Liver (tissue), 9 donors: ENCODE results near the gene NAGLU. TPM values are rescaled to one million over a fixed set of nuclear protein-coding genes. Genes with fewer than 3 reads are reported as not detected.
A peak's percentile ranks its signal among the peaks of the same experiment; 100 is the strongest.

Source experiments
- DNase-seq: peaks from one replicate; pipeline ENCODE4 v3.0.0-alpha.2; 2017; ENCODE audit warnings: low spot score
- H3K27ac ChIP-seq, 2 donors: one replicate each; pipeline ENCODE4 v1.7.0; 2013; ENCODE audit warnings: inconsistent platforms in 2 of 2, low read length in 2 of 2, control low read depth in 1 of 2, low read depth in 1 of 2, mild to moderate bottlenecking in 1 of 2
- H3K27me3 ChIP-seq, 4 donors: one replicate each; pipeline versions ENCODE4 v1.6.1 to v1.7.0; 2013; ENCODE audit warnings: low read length in 3 of 4, inconsistent platforms in 1 of 4, mild to moderate bottlenecking in 1 of 4, moderate library complexity in 1 of 4; ENCODE audit not compliant: control insufficient read depth in 4 of 4, insufficient read depth in 4 of 4
- H3K36me3 ChIP-seq, 4 donors: one replicate each; pipeline versions ENCODE4 v1.6.1 to v1.7.0; 2013; ENCODE audit warnings: low read length in 3 of 4, mild to moderate bottlenecking in 3 of 4, low read depth in 1 of 4, moderate library complexity in 1 of 4; ENCODE audit not compliant: control insufficient read depth in 4 of 4, insufficient read depth in 3 of 4
- H3K4me1 ChIP-seq, 4 donors: one replicate each; pipeline versions ENCODE4 v1.6.1 to v1.7.0; 2013; ENCODE audit warnings: low read length in 3 of 4, mild to moderate bottlenecking in 3 of 4, moderate library complexity in 1 of 4; ENCODE audit not compliant: control insufficient read depth in 4 of 4, insufficient read depth in 4 of 4
- H3K4me3 ChIP-seq, 3 donors: one replicate each; pipeline versions ENCODE4 v1.6.1 to v1.7.0; 2013; ENCODE audit warnings: low read length in 3 of 3, control low read depth in 1 of 3, low read depth in 1 of 3, mild to moderate bottlenecking in 1 of 3
- H3K9ac ChIP-seq, 2 donors: one replicate each; pipeline ENCODE4 v1.7.0; 2013; ENCODE audit warnings: low read length in 2 of 2, mild to moderate bottlenecking in 2 of 2, moderate library complexity in 2 of 2, control low read depth in 1 of 2, low read depth in 1 of 2
- H3K9me3 ChIP-seq, 4 donors: one replicate each; pipeline versions ENCODE4 v1.6.1 to v1.7.0; 2013; ENCODE audit warnings: low read length in 3 of 4; ENCODE audit not compliant: control insufficient read depth in 4 of 4
- EGR1 ChIP-seq, 2 donors: IDR thresholded peaks; 2 replicates each; pipeline ENCODE4 v1.6.1; 2016 to 2018; ENCODE audit warnings: antibody characterized with exemption in 2 of 2, low read depth in 2 of 2
- FOXA1 ChIP-seq: IDR thresholded peaks from 2 replicates; pipeline ENCODE4 v1.6.1; 2016; ENCODE audit warnings: antibody characterized with exemption
- FOXA2 ChIP-seq: IDR thresholded peaks from 2 replicates; pipeline ENCODE4 v1.6.1; 2016; ENCODE audit warnings: antibody characterized with exemption
- GABPA ChIP-seq, 2 donors: IDR thresholded peaks in 1 of 2; conservative IDR thresholded peaks in 1 of 2; 2 replicates each; pipeline ENCODE4 v1.6.1; 2016; ENCODE audit warnings: antibody characterized with exemption in 2 of 2, mild to moderate bottlenecking in 1 of 2, moderate library complexity in 1 of 2
- HNF4A ChIP-seq, 2 donors: conservative IDR thresholded peaks; 2 replicates each; pipeline ENCODE4 v1.6.1; 2016; ENCODE audit warnings: antibody characterized with exemption in 2 of 2, mild to moderate bottlenecking in 2 of 2
- JUND ChIP-seq, 2 donors: IDR thresholded peaks; 2 replicates each; pipeline ENCODE4 v1.6.1; 2016; ENCODE audit warnings: antibody characterized with exemption in 2 of 2
- MAX ChIP-seq: IDR thresholded peaks from 2 replicates; pipeline ENCODE4 v1.6.1; 2016; ENCODE audit warnings: antibody characterized with exemption
- NR2F2 ChIP-seq: IDR thresholded peaks from 2 replicates; pipeline ENCODE4 v1.6.1; 2016; ENCODE audit warnings: antibody characterized with exemption
- RAD21 ChIP-seq, 2 donors: IDR thresholded peaks; 2 replicates each; pipeline ENCODE4 v1.6.1; 2016; ENCODE audit warnings: antibody characterized with exemption in 2 of 2, mild to moderate bottlenecking in 2 of 2
- RXRA ChIP-seq, 2 donors: IDR thresholded peaks; 2 replicates each; pipeline ENCODE4 v1.6.1; 2017 to 2018; ENCODE audit warnings: antibody characterized with exemption in 2 of 2, mild to moderate bottlenecking in 1 of 2
- SP1 ChIP-seq: IDR thresholded peaks from 2 replicates; pipeline ENCODE4 v1.6.1; 2018; ENCODE audit warnings: antibody characterized with exemption, mild to moderate bottlenecking
- TAF1 ChIP-seq: conservative IDR thresholded peaks from 2 replicates; pipeline ENCODE4 v1.6.1; 2016; ENCODE audit warnings: antibody characterized with exemption, mild to moderate bottlenecking
- YY1 ChIP-seq: IDR thresholded peaks from 2 replicates; pipeline ENCODE4 v1.6.1; 2016; ENCODE audit warnings: antibody characterized with exemption, mild to moderate bottlenecking
- WGBS: extraction: QIAGEN DNeasy Blood & Tissue Kit; methylation state at CpG from one replicate; pipeline ENCODE4 v1.1.7; 2013; 5-methylcytosine and 5-hydroxymethylcytosine counted together
- polyA plus RNA-seq, 2 donors: library from polyadenylated mRNA; stranded (reverse) in 1 of 2; unstranded in 1 of 2; fragments of 200-250 nt in 1 of 2; fragments of >200 nt in 1 of 2; fragmentation: Nextera tagmentation in 1 of 2; extraction: Ambion mirVana in 1 of 2; gene quantifications; one replicate each; pipeline versions ENCODE4 v1.2.1 to v1.2.3, GENCODE V29; 2013 to 2015
- total RNA-seq, 2 donors: library from RNA; depleted of rRNA; stranded (reverse); fragments of >200 nt; gene quantifications; one replicate each; pipeline ENCODE4 v1.2.3, GENCODE V29; 2014
- TF ChIP-seq, protein P1 (sequence below): fragments of 150-350 bp; IDR thresholded peaks from 2 replicates; pipeline ENCODE4 v1.5.1; 2017; ENCODE audit warnings: improper control_type of control experiment, low read depth, low read length; ENCODE audit not compliant: missing input control
- TF ChIP-seq, protein P2 (sequence below): IDR thresholded peaks from 2 replicates; pipeline ENCODE4 v1.6.1; 2016; ENCODE audit warnings: antibody characterized with exemption
- donor health status: healthy.
- donor health status: healthy.
- donor health status: healthy.
- donor health status: healthy.
- donor health status: healthy.

NAGLU gene
- total and polyA plus RNA-seq, 4 donors, result 15.5 to 41.2 (median 28.9) TPM

GRCh38 chr17:42517516-42517915 lies 18.5 kb upstream of the NAGLU start:
- 17% methylated on average over 9 of the region's 9 CpGs for WGBS
- Histone ChIP-seq H3K9me3 (no peaks in the 10 kb centered on the region), H3K36me3 (peaks cover 0 to 12% (median 7%) of the 10 kb centered on the region in 4 donors), H3K9ac (no peak overlapping the region), H3K4me3 (no peak overlapping the region), H3K27ac (peak overlapping the region; percentile 79 to 90), H3K27me3 (no peaks in the 10 kb centered on the region), H3K4me1 (peaks cover 4 to 34% (median 22%) of the 10 kb centered on the region in 4 donors)
- peak; percentile 10 for TF ChIP-seq NR2F2
- peak; percentile 87 to 91 for TF ChIP-seq RAD21 (IDR thresholded peaks at IDR 0.05)
- TF ChIP-seq, protein P1, sequence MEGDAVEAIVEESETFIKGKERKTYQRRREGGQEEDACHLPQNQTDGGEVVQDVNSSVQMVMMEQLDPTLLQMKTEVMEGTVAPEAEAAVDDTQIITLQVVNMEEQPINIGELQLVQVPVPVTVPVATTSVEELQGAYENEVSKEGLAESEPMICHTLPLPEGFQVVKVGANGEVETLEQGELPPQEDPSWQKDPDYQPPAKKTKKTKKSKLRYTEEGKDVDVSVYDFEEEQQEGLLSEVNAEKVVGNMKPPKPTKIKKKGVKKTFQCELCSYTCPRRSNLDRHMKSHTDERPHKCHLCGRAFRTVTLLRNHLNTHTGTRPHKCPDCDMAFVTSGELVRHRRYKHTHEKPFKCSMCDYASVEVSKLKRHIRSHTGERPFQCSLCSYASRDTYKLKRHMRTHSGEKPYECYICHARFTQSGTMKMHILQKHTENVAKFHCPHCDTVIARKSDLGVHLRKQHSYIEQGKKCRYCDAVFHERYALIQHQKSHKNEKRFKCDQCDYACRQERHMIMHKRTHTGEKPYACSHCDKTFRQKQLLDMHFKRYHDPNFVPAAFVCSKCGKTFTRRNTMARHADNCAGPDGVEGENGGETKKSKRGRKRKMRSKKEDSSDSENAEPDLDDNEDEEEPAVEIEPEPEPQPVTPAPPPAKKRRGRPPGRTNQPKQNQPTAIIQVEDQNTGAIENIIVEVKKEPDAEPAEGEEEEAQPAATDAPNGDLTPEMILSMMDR, result peak; percentile 89
- TF ChIP-seq FOXA1, result no peak
- DNase-seq, result peak; percentile 90

DNA sequence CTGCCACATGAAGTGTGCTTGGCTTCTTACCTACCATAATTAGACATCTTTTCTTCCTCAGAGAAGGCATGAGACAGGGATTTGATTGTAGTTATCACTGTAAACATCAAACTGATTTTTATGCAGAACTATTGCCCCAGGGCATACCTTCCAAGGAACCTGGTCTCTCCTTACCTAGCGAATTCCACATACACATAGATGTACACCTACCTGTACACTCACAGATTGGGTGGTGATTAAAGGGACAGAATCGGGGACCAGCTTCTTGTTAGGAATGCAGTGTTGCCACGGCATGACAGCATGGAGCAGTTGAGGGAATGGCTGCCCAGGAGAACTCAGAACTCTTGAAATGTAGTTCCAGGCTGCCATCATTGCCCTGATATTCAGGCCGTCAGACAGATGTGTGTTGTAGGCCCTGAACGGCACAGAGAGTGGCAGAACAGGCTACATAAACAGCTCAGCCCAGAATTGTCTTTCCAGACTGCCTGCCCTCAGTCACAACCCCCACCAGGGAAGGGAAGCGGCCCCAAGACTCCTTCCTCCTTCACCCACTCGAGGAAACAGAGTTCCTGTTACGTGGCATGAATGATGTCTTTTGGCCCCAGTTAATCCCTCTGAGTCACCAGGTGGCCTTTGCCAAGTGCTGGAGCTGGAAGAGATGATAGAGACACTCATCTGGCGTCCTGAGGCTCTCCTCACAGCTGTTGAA lies 17.8 kb upstream of the NAGLU start:
- WGBS, result 61% methylated on average over 9 of the region's 9 CpGs
- H3K27me3 ChIP-seq, result no peaks in the 10 kb centered on the region
- no peaks in the 10 kb centered on the region for H3K9me3 ChIP-seq
- no peak overlapping the region for H3K4me3 ChIP-seq
- peaks cover 0 to 12% (median 7%) of the 10 kb centered on the region in 4 donors for H3K36me3 ChIP-seq
- DNase-seq, result no peak
- H3K9ac ChIP-seq, result peak overlapping the region in 1 of 2 donors; percentile 36
- H3K4me1 ChIP-seq, result peaks cover 4 to 41% (median 25%) of the 10 kb centered on the region in 4 donors
- peak overlapping the region; percentile 79 to 90 for H3K27ac ChIP-seq
- TF ChIP-seq TAF1 (no peak), JUND (IDR thresholded peaks at IDR 0.05) (peak in 1 of 2 donors; percentile 61), EGR1 (IDR thresholded peaks at IDR 0.05; ENCODE audit: low read depth in 2 of 2) (no peak), NR2F2 (peak; percentile 7)
- TF ChIP-seq, protein P1, result no peak

- H3K27me3 ChIP-seq, result no peaks in the 10 kb centered on the region
- no peaks in the 10 kb centered on the region for H3K9me3 ChIP-seq
- peak overlapping the region; percentile 79 to 90 for H3K27ac ChIP-seq
- TF ChIP-seq SP1 (no peak), GABPA (IDR thresholded peaks at IDR 0.05 in 1 of 2, conservative IDR thresholded peaks at IDR 0.05 in 1 of 2) (no peak), RAD21 (IDR thresholded peaks at IDR 0.05) (no peak), HNF4A (conservative IDR thresholded peaks at IDR 0.05) (no peak), FOXA2 (no peak), TAF1 (no peak), RXRA (IDR thresholded peaks at IDR 0.05) (no peak), YY1 (no peak), EGR1 (IDR thresholded peaks at IDR 0.05; ENCODE audit: low read depth in 2 of 2) (no peak), MAX (no peak)
- TF ChIP-seq, protein P1, result no peak
- TF ChIP-seq, protein P2, sequence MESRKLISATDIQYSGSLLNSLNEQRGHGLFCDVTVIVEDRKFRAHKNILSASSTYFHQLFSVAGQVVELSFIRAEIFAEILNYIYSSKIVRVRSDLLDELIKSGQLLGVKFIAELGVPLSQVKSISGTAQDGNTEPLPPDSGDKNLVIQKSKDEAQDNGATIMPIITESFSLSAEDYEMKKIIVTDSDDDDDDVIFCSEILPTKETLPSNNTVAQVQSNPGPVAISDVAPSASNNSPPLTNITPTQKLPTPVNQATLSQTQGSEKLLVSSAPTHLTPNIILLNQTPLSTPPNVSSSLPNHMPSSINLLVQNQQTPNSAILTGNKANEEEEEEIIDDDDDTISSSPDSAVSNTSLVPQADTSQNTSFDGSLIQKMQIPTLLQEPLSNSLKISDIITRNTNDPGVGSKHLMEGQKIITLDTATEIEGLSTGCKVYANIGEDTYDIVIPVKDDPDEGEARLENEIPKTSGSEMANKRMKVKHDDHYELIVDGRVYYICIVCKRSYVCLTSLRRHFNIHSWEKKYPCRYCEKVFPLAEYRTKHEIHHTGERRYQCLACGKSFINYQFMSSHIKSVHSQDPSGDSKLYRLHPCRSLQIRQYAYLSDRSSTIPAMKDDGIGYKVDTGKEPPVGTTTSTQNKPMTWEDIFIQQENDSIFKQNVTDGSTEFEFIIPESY, result no peak
- H3K4me3 ChIP-seq, result no peak overlapping the region
- no peak overlapping the region for H3K9ac ChIP-seq
- peaks cover 0 to 10% (median 6%) of the 10 kb centered on the region in 4 donors for H3K36me3 ChIP-seq
- H3K4me1 ChIP-seq, result peaks cover 4 to 44% (median 25%) of the 10 kb centered on the region in 4 donors
- WGBS, result 54% methylated on average over 6 of the region's 6 CpGs
- DNase-seq, result peak; percentile 83
Measured at GRCh38 chr17:42518755-42519545, 17.1 kb upstream of the NAGLU start.
